ENCODE measurements around the gene ASCC1. TPM values are rescaled to one million over a fixed set of nuclear protein-coding genes. Genes with fewer than 3 reads are reported as not detected.
"Not testable (repeated sequence)": the region's sequence is repeated elsewhere in the genome, so short reads cannot be mapped to it uniquely, and the experiment has no call there.

The ASCC1 gene
- total RNA-seq, 1 experiment from 2014 or later: 19.6 TPM

- in situ Hi-C loops (cut with HindIII; ENCODE audit: low sequenced_read_pairs): no loop called here
- DNase-seq (ENCODE audit: low spot score): no peak
These were observed 34.6 kb upstream of the ASCC1 start for GRCh38 chr10:72250666-72251065.

- DNase-seq (ENCODE audit: low spot score); in situ Hi-C loops (cut with HindIII; ENCODE audit: low sequenced_read_pairs): not testable (repeated sequence)
These were observed 33.2 kb upstream of the ASCC1 start for GRCh38 chr10:72249176-72249862.

GRCh38 chr10:72248468-72249151 lies 32.5 kb upstream of the ASCC1 start:
- peak; percentile 96 for DNase-seq (ENCODE audit: low spot score)
- in situ Hi-C loops (cut with HindIII; ENCODE audit: low sequenced_read_pairs): no loop called here

GRCh38 chr10:72245949-72246525 lies 30.0 kb upstream of the ASCC1 start:
- in situ Hi-C loops (cut with HindIII; ENCODE audit: low sequenced_read_pairs): no loop called here
- no peak for DNase-seq (ENCODE audit: low spot score)

GRCh38 chr10:72244573-72245038 lies 28.5 kb upstream of the ASCC1 start:
- DNase-seq (ENCODE audit: low spot score): no peak
- in situ Hi-C loops (cut with HindIII; ENCODE audit: low sequenced_read_pairs): no loop called here

GRCh38 chr10:72243822-72244437 lies 27.9 kb upstream of the ASCC1 start:
- in situ Hi-C loops (cut with HindIII; ENCODE audit: low sequenced_read_pairs): no loop called here
- no peak for DNase-seq (ENCODE audit: low spot score)

GRCh38 chr10:72242675-72243074 lies 26.6 kb upstream of the ASCC1 start:
- in situ Hi-C loops (cut with HindIII; ENCODE audit: low sequenced_read_pairs): no loop called here
- DNase-seq (ENCODE audit: low spot score): no peak

GRCh38 chr10:72241691-72242252 lies 25.7 kb upstream of the ASCC1 start:
- in situ Hi-C loops (cut with HindIII; ENCODE audit: low sequenced_read_pairs): no loop called here
- no peak for DNase-seq (ENCODE audit: low spot score)

- in situ Hi-C loops (cut with HindIII; ENCODE audit: low sequenced_read_pairs): no loop called here
- no peak for DNase-seq (ENCODE audit: low spot score)
These were observed 24.3 kb upstream of the ASCC1 start for GRCh38 chr10:72240371-72240770.

GRCh38 chr10:72239409-72239808 lies 23.3 kb upstream of the ASCC1 start:
- DNase-seq (ENCODE audit: low spot score): no peak
- in situ Hi-C loops (cut with HindIII; ENCODE audit: low sequenced_read_pairs): no loop called here

- in situ Hi-C loops (cut with HindIII; ENCODE audit: low sequenced_read_pairs): no loop called here
- peak; percentile 73 for DNase-seq (ENCODE audit: low spot score)
These were observed 22.5 kb upstream of the ASCC1 start for GRCh38 chr10:72238392-72239175.

- no peak for DNase-seq (ENCODE audit: low spot score)
- in situ Hi-C loops (cut with HindIII; ENCODE audit: low sequenced_read_pairs): no loop called here
These were observed 19.6 kb upstream of the ASCC1 start for GRCh38 chr10:72235544-72236279.

- in situ Hi-C loops (cut with HindIII; ENCODE audit: low sequenced_read_pairs): no loop called here
- no peak for DNase-seq (ENCODE audit: low spot score)
These were observed 18.6 kb upstream of the ASCC1 start for GRCh38 chr10:72234560-72235095.

- no peak for DNase-seq (ENCODE audit: low spot score)
- in situ Hi-C loops (cut with HindIII; ENCODE audit: low sequenced_read_pairs): no loop called here
These were observed 17.5 kb upstream of the ASCC1 start for GRCh38 chr10:72233621-72234020.

GRCh38 chr10:72229261-72230251 lies 13.5 kb upstream of the ASCC1 start:
- no peak for DNase-seq (ENCODE audit: low spot score)
- in situ Hi-C loops (cut with HindIII; ENCODE audit: low sequenced_read_pairs): no loop called here

- no peak for DNase-seq (ENCODE audit: low spot score)
- in situ Hi-C loops (cut with HindIII; ENCODE audit: low sequenced_read_pairs): no loop called here
These were observed 12.3 kb upstream of the ASCC1 start for GRCh38 chr10:72228318-72228751.

- in situ Hi-C loops (cut with HindIII; ENCODE audit: low sequenced_read_pairs): no loop called here
- no peak for DNase-seq (ENCODE audit: low spot score)
These were observed 11.8 kb upstream of the ASCC1 start for GRCh38 chr10:72227826-72228225.
